ENCODE data around the gene CHD2.

CHD2 gene

DNA sequence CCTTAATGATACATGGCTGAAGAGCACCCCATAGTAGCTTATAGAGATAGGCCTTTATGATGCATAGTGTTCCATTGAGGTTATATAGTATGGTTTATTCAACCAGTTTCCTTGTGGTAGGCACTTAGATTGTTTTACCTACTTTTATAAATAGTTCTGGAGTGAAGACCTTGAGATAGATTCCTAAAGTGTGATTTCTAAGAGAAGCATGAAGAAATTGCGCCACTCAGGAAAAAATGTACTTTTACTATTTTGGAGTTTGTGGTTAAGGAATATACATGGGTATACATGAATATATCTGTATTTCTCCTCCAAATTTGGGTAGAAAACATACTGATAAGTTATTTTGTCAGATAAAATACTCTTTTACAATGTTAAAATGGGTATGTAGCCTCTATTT is 70.5 kb downstream of the CHD2 start:
- TF ChIP-seq, protein P1, sequence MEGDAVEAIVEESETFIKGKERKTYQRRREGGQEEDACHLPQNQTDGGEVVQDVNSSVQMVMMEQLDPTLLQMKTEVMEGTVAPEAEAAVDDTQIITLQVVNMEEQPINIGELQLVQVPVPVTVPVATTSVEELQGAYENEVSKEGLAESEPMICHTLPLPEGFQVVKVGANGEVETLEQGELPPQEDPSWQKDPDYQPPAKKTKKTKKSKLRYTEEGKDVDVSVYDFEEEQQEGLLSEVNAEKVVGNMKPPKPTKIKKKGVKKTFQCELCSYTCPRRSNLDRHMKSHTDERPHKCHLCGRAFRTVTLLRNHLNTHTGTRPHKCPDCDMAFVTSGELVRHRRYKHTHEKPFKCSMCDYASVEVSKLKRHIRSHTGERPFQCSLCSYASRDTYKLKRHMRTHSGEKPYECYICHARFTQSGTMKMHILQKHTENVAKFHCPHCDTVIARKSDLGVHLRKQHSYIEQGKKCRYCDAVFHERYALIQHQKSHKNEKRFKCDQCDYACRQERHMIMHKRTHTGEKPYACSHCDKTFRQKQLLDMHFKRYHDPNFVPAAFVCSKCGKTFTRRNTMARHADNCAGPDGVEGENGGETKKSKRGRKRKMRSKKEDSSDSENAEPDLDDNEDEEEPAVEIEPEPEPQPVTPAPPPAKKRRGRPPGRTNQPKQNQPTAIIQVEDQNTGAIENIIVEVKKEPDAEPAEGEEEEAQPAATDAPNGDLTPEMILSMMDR (IDR thresholded peaks at IDR 0.05; ENCODE audit: insufficient read depth, low read depth, low read length, missing control alignments) = no peak
- no peak for DNase-seq (ENCODE audit: low read depth)
- no peak overlapping the region for H3K4me3 ChIP-seq (ENCODE audit: low read length)

GRCh38 chr15:92971081-92971480 is 71.0 kb downstream of the CHD2 start:
- TF ChIP-seq, protein P1 (IDR thresholded peaks at IDR 0.05; ENCODE audit: insufficient read depth, low read depth, low read length, missing control alignments) = no peak
- DNase-seq (ENCODE audit: low read depth) = no peak
- H3K4me3 ChIP-seq (ENCODE audit: low read length) = no peak overlapping the region

GRCh38 chr15:92971713-92972112 is 71.6 kb downstream of the CHD2 start:
- H3K4me3 ChIP-seq (ENCODE audit: low read length) = no peak overlapping the region
- TF ChIP-seq, protein P1 (IDR thresholded peaks at IDR 0.05; ENCODE audit: insufficient read depth, low read depth, low read length, missing control alignments) = no peak
- DNase-seq (ENCODE audit: low read depth) = no peak

- no peak overlapping the region for H3K4me3 ChIP-seq (ENCODE audit: low read length)
- DNase-seq (ENCODE audit: low read depth) = no peak
- TF ChIP-seq, protein P1 (IDR thresholded peaks at IDR 0.05; ENCODE audit: insufficient read depth, low read depth, low read length, missing control alignments) = no peak
These were observed 74.2 kb downstream of the CHD2 start for GRCh38 chr15:92974183-92974915.

GRCh38 chr15:92979011-92979701 is 79.0 kb downstream of the CHD2 start:
- no peak overlapping the region for H3K4me3 ChIP-seq (ENCODE audit: low read length)
- TF ChIP-seq, protein P1 (IDR thresholded peaks at IDR 0.05; ENCODE audit: insufficient read depth, low read depth, low read length, missing control alignments) = no peak
- DNase-seq (ENCODE audit: low read depth) = peak; percentile 29

- peak; percentile 89 for DNase-seq (ENCODE audit: low read depth)
- TF ChIP-seq, protein P1 (IDR thresholded peaks at IDR 0.05; ENCODE audit: insufficient read depth, low read depth, low read length, missing control alignments) = no peak
- H3K4me3 ChIP-seq (ENCODE audit: low read length) = no peak overlapping the region
These were observed 81.2 kb downstream of the CHD2 start for GRCh38 chr15:92981333-92981732.

Data from epithelial cell of esophagus (primary cell).